Karpas-422 (cell line): Measurements from ENCODE around the gene KLC1. TPM values are rescaled to one million over a fixed set of nuclear protein-coding genes. Genes with fewer than 3 reads are reported as not detected.

Experiments used
- DNase-seq: peaks from one replicate; pipeline ENCODE4 v3.0.0-alpha.2; 2015
- H2AFZ ChIP-seq: fragments of 200-600 bp; sonication (generic); 2 replicates; pipeline ENCODE4 v1.6.1; 2014; ENCODE audit warnings: antibody characterized with exemption, low read length, mixed read lengths
- H3K27ac ChIP-seq: fragments of 200-600 bp; sonication (generic); 2 replicates; pipeline ENCODE4 v1.5.1; 2014; ENCODE audit warnings: mild to moderate bottlenecking, low read length, moderate library complexity
- H3K27me3 ChIP-seq: fragments of 200-600 bp; sonication (generic); 2 replicates; pipeline ENCODE4 v1.6.1; 2014; ENCODE audit warnings: low read length, mixed read lengths
- H3K36me3 ChIP-seq: fragments of 200-600 bp; sonication (generic); 2 replicates; pipeline ENCODE4 v1.6.1; 2014; ENCODE audit warnings: low read length, mixed read lengths; ENCODE audit not compliant: insufficient read depth
- H3K4me1 ChIP-seq: fragments of 200-600 bp; sonication (generic); 2 replicates; pipeline ENCODE4 v1.6.1; 2014; ENCODE audit warnings: mild to moderate bottlenecking, low read length, mixed read lengths
- H3K4me2 ChIP-seq: fragments of 200-600 bp; sonication (generic); 2 replicates; pipeline ENCODE4 v1.6.1; 2014; ENCODE audit warnings: low read length, low read depth, mild to moderate bottlenecking; ENCODE audit not compliant: poor library complexity, severe bottlenecking
- H3K4me3 ChIP-seq: fragments of 200-600 bp; sonication (generic); 2 replicates; pipeline ENCODE4 v1.5.1; 2014; ENCODE audit warnings: mild to moderate bottlenecking, antibody characterized with exemption, low read length, mixed read lengths
- H3K79me2 ChIP-seq: fragments of 200-600 bp; sonication (generic); 2 replicates; pipeline ENCODE4 v1.6.1; 2014; ENCODE audit warnings: mild to moderate bottlenecking, low read length, mixed read lengths
- H3K9ac ChIP-seq: fragments of 200-600 bp; sonication (generic); 2 replicates; pipeline ENCODE4 v1.6.0; 2014; ENCODE audit warnings: low read length
- H3K9me2 ChIP-seq: fragments of 200-600 bp; sonication (generic), shearing (Covaris generic); replicated peaks from 2 replicates; pipeline ENCODE4 v1.6.0; 2014; ENCODE audit warnings: mild to moderate bottlenecking, low read length, moderate library complexity; ENCODE audit not compliant: insufficient read depth
- H3K9me3 ChIP-seq: fragments of 300-700, 200-600 bp; sonication (generic); 2 replicates; pipeline ENCODE4 v1.6.1; 2014; ENCODE audit warnings: low read length, mixed read lengths
- H4K20me1 ChIP-seq: fragments of 200-600 bp; sonication (generic); 2 replicates; pipeline ENCODE4 v1.6.1; 2014; ENCODE audit warnings: mild to moderate bottlenecking, antibody characterized with exemption, low read length, low read depth; ENCODE audit not compliant: insufficient read depth
- total RNA-seq: library from RNA; depleted of rRNA; stranded (reverse); fragments of >200 nt; shearing (Covaris generic); gene quantifications from 2 replicates; pipeline ENCODE4 v1.2.3, GENCODE V29; 2014; ENCODE audit warnings: low replicate concordance

The KLC1 gene
- total RNA-seq, 1 experiment from 2014 or later: 144 TPM

DNA sequence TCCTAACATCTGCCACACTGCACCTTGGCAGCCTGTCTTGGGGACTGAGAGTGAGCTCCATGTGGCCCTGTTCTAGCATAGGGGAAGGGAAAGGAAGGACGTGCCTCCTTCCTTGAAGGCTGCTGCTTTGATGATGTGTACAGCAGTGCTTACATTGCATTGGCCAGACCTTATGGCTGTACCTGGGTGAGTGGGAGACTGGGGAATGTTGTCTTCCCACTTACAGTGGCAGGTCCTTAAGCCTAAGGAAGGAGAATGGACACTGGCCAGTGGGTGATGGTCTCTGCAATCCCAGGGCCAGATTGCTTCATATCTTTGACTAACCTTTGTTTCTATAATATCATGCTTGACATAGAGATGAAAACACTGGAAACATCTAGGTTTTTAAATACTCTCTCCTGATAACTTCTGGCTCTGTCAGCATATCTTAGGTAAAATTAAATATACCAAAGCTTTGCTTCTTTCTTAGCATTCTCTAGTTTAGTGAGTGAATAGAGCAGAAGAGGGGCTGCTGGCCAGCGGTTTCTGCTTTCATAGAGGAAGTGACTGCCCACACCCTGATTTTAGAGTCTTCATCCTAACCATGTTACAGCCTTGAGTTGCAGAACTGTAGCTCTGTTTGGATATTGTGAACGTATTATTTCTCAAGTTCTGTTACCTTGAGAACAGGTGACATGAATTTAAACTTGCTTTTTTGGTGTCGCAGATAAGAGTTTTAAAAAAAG lies 27.2 kb downstream of the KLC1 start:
- Histone ChIP-seq H3K27ac (no peak overlapping the region; the same call in 1 of the 2 replicates), H2AFZ (no peak overlapping the region), H3K9me3 (no peaks in the 10 kb centered on the region), H3K9ac (0 out of 2 replicates have a peak overlapping the region, but pooled peaks have one; percentile 7), H4K20me1 (peaks cover 17% of the 10 kb centered on the region), H3K79me2 (peaks cover 71% of the 10 kb centered on the region), H3K9me2 (no peaks in the 10 kb centered on the region), H3K4me2 (no peak overlapping the region), H3K4me3 (no peak overlapping the region), H3K36me3 (peaks cover 35% of the 10 kb centered on the region; the same call in 1 of the 2 replicates), H3K4me1 (no peaks in the 10 kb centered on the region), H3K27me3 (no peaks in the 10 kb centered on the region)
- no peak for DNase-seq

- Histone ChIP-seq H2AFZ (no peak overlapping the region), H3K9me2 (no peaks in the 10 kb centered on the region), H3K27ac (no peak overlapping the region), H3K27me3 (no peaks in the 10 kb centered on the region), H3K79me2 (peaks cover 71% of the 10 kb centered on the region), H3K4me2 (no peak overlapping the region), H3K9ac (no peak overlapping the region), H3K4me1 (no peaks in the 10 kb centered on the region), H3K4me3 (no peak overlapping the region), H3K36me3 (peaks cover 35% of the 10 kb centered on the region; the same call in 1 of the 2 replicates), H4K20me1 (peaks cover 12% of the 10 kb centered on the region), H3K9me3 (no peaks in the 10 kb centered on the region)
- DNase-seq: no peak
Observed at GRCh38 chr14:103656756-103657133, 27.7 kb downstream of the KLC1 start.

DNA sequence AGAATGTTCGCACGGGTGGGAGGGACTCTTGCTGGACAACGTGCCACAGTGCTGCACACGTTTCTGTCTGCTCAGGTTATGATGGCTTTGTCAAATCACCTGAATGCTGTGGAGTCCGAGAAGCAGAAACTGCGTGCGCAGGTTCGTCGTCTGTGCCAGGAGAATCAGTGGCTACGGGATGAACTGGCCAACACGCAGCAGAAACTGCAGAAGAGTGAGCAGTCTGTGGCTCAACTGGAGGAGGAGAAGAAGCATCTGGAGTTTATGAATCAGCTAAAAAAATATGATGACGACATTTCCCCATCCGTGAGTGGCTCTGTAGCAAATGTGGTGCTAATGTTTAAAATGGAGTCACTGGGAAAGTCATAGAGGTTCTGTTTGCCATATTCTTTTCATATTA lies 28.5 kb downstream of the KLC1 start:
- H3K9ac ChIP-seq: no peak overlapping the region
- peaks cover 41% of the 10 kb centered on the region for H3K36me3 ChIP-seq
- peaks cover 71% of the 10 kb centered on the region for H3K79me2 ChIP-seq
- no peaks in the 10 kb centered on the region for H3K9me3 ChIP-seq
- H3K4me1 ChIP-seq: no peaks in the 10 kb centered on the region
- no peak overlapping the region for H3K4me2 ChIP-seq
- no peaks in the 10 kb centered on the region for H3K27me3 ChIP-seq
- DNase-seq: no peak
- H3K9me2 ChIP-seq: no peaks in the 10 kb centered on the region
- H3K27ac ChIP-seq: no peak overlapping the region
- H4K20me1 ChIP-seq: peaks cover 7% of the 10 kb centered on the region
- H3K4me3 ChIP-seq: no peak overlapping the region
- H2AFZ ChIP-seq: no peak overlapping the region

GRCh38 chr14:103659631-103660030 lies 30.6 kb downstream of the KLC1 start:
- H4K20me1 ChIP-seq: peaks cover 4% of the 10 kb centered on the region; the same call in 1 of the 2 replicates

DNA sequence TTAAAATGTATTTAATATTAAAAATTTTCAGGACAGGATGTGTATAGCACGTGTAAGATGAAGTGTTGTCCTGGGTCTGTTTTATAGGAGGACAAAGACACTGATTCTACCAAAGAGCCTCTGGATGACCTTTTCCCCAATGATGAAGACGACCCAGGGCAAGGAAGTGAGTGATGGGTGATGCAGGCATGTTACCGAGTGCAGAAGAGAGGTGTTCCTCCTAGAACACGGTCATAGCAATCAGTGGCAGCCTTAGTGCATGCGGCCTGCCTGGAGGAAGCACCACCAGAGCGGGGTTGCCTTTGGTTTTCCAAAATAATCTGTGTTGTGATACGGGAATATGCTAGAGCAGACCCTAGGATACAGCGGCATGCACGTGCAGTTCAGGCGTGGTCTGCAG lies 33.0 kb downstream of the KLC1 start:
- peaks cover 3% of the 10 kb centered on the region; the same call in 1 of the 2 replicates for H4K20me1 ChIP-seq
- H3K4me1 ChIP-seq: peaks cover 9% of the 10 kb centered on the region
- H3K4me2 ChIP-seq: no peak overlapping the region
- H3K9ac ChIP-seq: no peak overlapping the region
- no peaks in the 10 kb centered on the region for H3K9me3 ChIP-seq
- no peak overlapping the region for H2AFZ ChIP-seq
- H3K9me2 ChIP-seq: no peaks in the 10 kb centered on the region
- H3K27me3 ChIP-seq: no peaks in the 10 kb centered on the region
- no peak overlapping the region for H3K27ac ChIP-seq
- H3K79me2 ChIP-seq: peaks cover 63% of the 10 kb centered on the region
- peaks cover 19% of the 10 kb centered on the region for H3K36me3 ChIP-seq
- no peak for DNase-seq
- no peak overlapping the region for H3K4me3 ChIP-seq

More at GRCh38 chr14:103659631-103660030, 30.6 kb downstream of the KLC1 start:
- no peaks in the 10 kb centered on the region for H3K9me2 ChIP-seq
- DNase-seq: no peak
- H3K79me2 ChIP-seq: peaks cover 69% of the 10 kb centered on the region
- H3K9ac ChIP-seq: no peak overlapping the region
- H3K36me3 ChIP-seq: peaks cover 35% of the 10 kb centered on the region
- no peak overlapping the region for H3K4me3 ChIP-seq
- no peaks in the 10 kb centered on the region for H3K9me3 ChIP-seq
- peaks cover 9% of the 10 kb centered on the region for H3K4me1 ChIP-seq
- H3K4me2 ChIP-seq: no peak overlapping the region
- H3K27ac ChIP-seq: no peak overlapping the region
- H3K27me3 ChIP-seq: no peaks in the 10 kb centered on the region
- no peak overlapping the region for H2AFZ ChIP-seq

DNA sequence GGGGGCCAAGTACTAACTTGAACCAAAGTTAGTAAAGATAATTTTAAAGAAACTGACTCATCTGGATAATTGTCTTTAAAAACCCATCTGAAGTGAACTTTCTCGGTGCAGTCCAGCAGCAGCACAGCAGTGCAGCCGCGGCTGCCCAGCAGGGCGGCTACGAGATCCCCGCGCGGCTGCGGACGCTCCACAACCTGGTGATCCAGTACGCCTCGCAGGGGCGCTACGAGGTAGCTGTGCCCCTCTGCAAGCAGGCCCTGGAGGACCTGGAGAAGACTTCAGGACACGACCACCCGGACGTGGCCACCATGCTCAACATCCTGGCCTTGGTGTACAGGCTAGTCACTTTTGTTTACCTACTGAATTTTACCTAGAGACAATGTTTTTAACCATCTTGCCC lies 33.6 kb downstream of the KLC1 start:
- Histone ChIP-seq H3K79me2 (peaks cover 61% of the 10 kb centered on the region), H3K36me3 (peaks cover 16% of the 10 kb centered on the region), H3K4me2 (no peak overlapping the region), H3K9ac (no peak overlapping the region), H3K27me3 (no peaks in the 10 kb centered on the region), H3K27ac (no peak overlapping the region), H3K9me3 (no peaks in the 10 kb centered on the region), H2AFZ (no peak overlapping the region), H4K20me1 (peaks cover 6% of the 10 kb centered on the region; the same call in 1 of the 2 replicates), H3K4me1 (peaks cover 9% of the 10 kb centered on the region), H3K9me2 (no peaks in the 10 kb centered on the region), H3K4me3 (no peak overlapping the region)
- DNase-seq: no peak

DNA sequence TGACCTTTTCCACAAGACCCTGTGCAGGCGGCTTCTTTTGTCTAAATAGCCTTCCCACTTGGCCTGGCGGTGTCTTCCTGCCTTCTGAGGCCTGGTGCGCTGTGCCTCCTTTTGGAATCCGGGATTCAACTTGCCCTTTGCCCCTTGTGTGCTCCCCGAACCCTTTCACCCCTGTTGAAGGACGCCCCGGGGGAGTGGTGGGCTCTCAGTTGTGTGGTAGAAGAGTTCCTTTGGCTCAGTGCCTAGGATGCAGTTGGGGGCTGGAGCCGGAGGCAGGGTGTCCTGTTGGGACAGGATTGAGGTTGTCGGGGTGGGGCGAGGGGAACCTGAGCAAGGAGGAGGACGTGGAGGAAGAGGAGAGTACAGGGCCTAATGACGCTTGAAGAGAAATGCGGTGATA lies 34.5 kb downstream of the KLC1 start:
- no peaks in the 10 kb centered on the region for H3K27me3 ChIP-seq
- peaks cover 63% of the 10 kb centered on the region for H3K79me2 ChIP-seq
- H3K27ac ChIP-seq: no peak overlapping the region
- no peak overlapping the region for H3K4me3 ChIP-seq
- H3K36me3 ChIP-seq: peaks cover 18% of the 10 kb centered on the region
- H3K9ac ChIP-seq: no peak overlapping the region
- H3K9me3 ChIP-seq: no peaks in the 10 kb centered on the region
- no peaks in the 10 kb centered on the region for H3K9me2 ChIP-seq
- DNase-seq: no peak
- H3K4me1 ChIP-seq: peaks cover 9% of the 10 kb centered on the region
- H2AFZ ChIP-seq: no peak overlapping the region
- H4K20me1 ChIP-seq: peaks cover 11% of the 10 kb centered on the region
- H3K4me2 ChIP-seq: no peak overlapping the region

GRCh38 chr14:103667671-103668070 lies 38.7 kb downstream of the KLC1 start:
- Histone ChIP-seq H3K36me3 (peaks cover 29% of the 10 kb centered on the region; the same call in 1 of the 2 replicates), H4K20me1 (peaks cover 11% of the 10 kb centered on the region; the same call in 1 of the 2 replicates), H3K79me2 (peaks cover 37% of the 10 kb centered on the region), H3K9me3 (no peaks in the 10 kb centered on the region), H3K4me1 (peaks cover 9% of the 10 kb centered on the region), H3K27me3 (no peaks in the 10 kb centered on the region), H2AFZ (no peak overlapping the region), H3K4me3 (no peak overlapping the region), H3K27ac (no peak overlapping the region), H3K9me2 (no peaks in the 10 kb centered on the region), H3K9ac (no peak overlapping the region), H3K4me2 (no peak overlapping the region)
- no peak for DNase-seq
